WI38 (cell line): ENCODE measurements around the gene C19orf81.
A peak's percentile ranks its signal among the peaks of the same experiment; 100 is the strongest.

Experiments
- H3K4me3 ChIP-seq: 2 replicates; pipeline ENCODE4 v1.5.1; 2011; ENCODE audit warnings: low read depth, mild to moderate bottlenecking, control low read depth, low read length
- TF ChIP-seq, protein P1 (sequence below): IDR thresholded peaks from 2 replicates; pipeline ENCODE4 v1.5.1; 2012; ENCODE audit warnings: low read depth, mild to moderate bottlenecking, control low read depth, low read length

Gene C19orf81

GRCh38 chr19:50702871-50703829 lies 53.9 kb downstream of the C19orf81 start:
- TF ChIP-seq, protein P1, sequence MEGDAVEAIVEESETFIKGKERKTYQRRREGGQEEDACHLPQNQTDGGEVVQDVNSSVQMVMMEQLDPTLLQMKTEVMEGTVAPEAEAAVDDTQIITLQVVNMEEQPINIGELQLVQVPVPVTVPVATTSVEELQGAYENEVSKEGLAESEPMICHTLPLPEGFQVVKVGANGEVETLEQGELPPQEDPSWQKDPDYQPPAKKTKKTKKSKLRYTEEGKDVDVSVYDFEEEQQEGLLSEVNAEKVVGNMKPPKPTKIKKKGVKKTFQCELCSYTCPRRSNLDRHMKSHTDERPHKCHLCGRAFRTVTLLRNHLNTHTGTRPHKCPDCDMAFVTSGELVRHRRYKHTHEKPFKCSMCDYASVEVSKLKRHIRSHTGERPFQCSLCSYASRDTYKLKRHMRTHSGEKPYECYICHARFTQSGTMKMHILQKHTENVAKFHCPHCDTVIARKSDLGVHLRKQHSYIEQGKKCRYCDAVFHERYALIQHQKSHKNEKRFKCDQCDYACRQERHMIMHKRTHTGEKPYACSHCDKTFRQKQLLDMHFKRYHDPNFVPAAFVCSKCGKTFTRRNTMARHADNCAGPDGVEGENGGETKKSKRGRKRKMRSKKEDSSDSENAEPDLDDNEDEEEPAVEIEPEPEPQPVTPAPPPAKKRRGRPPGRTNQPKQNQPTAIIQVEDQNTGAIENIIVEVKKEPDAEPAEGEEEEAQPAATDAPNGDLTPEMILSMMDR: no peak
- H3K4me3 ChIP-seq: no peak overlapping the region

DNA sequence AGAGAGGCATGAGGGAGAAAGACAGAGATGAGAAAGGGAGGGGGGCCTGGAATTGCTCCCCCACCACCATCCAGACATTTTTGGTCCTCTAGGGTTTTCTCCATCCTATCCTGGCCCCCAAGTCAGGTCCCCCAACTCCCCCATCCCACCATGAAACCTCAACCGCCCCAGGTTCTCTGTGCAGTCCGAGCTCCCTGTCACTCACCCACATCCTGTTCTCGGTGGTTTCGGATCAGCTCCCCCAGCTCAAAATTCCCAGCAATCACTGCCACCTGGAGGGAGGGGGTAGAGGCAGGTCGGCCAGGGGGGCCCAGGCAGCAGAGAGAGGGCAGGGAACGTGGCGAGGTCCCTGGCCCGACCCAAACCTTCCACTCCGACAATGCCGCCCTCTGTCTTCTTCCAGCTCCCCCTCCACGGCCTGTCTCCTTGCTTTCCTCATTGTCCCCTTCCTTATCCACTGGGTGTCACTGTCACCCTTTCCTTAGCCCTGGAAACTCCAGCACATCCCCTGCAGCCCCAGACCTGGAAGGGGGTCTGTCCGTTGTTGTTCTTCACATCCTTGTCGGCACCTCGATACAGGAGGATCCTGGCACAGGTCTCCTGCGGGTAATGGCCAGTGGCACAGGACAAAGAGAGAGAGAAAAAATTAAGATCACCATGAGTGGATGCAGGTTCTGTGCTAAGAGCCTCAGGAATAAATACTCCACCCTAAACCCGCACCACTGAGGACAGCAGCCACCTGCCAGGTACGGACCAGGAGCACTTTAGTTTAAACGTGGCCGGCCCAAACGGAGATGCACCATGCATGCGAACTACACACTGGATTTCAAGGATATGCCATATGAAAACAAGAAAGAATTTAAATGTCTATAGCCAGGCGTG lies 54.9 kb downstream of the C19orf81 start:
- TF ChIP-seq, protein P1: 0 out of 2 replicates have a peak, but pooled peaks have one; percentile 1
- H3K4me3 ChIP-seq: no peak overlapping the region

GRCh38 chr19:50705422-50706019 lies 56.3 kb downstream of the C19orf81 start:
- TF ChIP-seq, protein P1: peak; percentile 92
- no peak overlapping the region for H3K4me3 ChIP-seq

DNA sequence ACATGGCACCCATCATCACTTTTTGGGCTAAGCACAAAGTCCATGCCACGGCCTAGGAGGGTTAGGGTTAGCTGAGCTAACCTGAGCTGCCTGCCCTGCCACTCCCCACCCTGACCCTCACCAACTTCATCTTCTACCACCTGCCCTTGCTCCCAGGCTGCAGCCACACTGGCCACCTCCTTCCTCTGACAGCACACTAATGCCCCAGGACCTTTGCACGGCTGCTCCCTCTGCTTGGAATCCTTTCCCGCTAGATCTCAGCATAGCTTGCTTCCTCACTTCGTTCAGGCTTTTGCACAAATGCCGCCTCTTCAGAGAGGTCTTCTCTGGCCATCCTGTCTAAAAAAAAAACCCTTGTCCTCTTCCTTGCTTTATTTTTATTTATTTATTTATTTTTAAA lies 57.1 kb downstream of the C19orf81 start:
- TF ChIP-seq, protein P1: no peak
- H3K4me3 ChIP-seq: no peak overlapping the region

DNA sequence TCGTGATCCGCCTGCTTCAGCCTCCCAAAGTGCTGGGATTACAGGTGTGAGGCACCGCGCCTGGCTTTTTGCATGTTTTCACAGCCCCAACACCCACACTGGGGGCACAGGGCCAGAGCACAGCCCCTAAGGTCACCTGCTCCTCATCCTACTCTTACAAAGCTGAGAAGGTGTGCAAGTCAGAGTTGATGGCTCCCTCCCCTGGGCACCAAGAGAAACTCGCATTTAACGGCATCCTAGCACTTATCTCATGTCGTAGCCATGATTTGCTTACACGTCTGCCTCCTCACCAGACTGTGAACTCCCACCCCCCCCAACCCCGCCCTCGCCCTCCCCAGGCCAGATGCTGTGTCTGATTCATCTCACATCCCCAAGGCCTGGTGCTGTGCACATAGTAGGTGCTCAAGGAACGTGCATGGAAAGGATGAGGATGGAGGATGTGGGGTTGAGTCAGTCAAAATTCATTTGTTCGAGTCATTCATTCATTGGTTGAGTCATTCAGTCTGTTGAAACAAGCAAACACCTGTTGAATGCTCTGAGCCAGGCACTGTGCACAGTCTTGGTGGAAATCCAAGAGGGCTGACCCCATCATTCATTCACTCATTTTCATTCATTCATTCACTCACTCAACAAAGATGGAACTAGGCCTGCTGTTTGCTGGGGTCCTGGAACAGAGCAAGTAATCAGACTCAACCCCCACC lies 59.1 kb downstream of the C19orf81 start:
- no peak overlapping the region for H3K4me3 ChIP-seq
- TF ChIP-seq, protein P1: no peak
